Stimulated activated naive CD8-positive, alpha-beta T cell treated with anti-CD3 and anti-CD28 coated beads, Interleukin-15, amount 100 ng/mL, for 72 hours (primary cell): ENCODE data around the gene ABHD2.

Experiments used
- ATAC-seq: fragments of 150-1000 bp; cut with Tn5 transposase; 2 replicates; pipeline ENCODE4 v1.10.0; 2021; ENCODE audit warnings: mild to moderate bottlenecking, moderate library complexity
- DNase-seq, 2 donors: peaks; one replicate each; pipeline ENCODE4 v3.0.0; 2021 to 2022
- H3K27ac Mint-ChIP-seq, 2 donors: one replicate each; pipeline ENCODE4 v1.8.0; 2022; ENCODE audit warnings: mild to moderate bottlenecking in 2 of 2, mixed read lengths in 2 of 2, moderate library complexity in 2 of 2
- H3K27me3 Mint-ChIP-seq: one replicate; pipeline ENCODE4 v1.8.0; 2022; ENCODE audit warnings: mixed read lengths
- H3K4me1 Mint-ChIP-seq: one replicate; pipeline ENCODE4 v1.8.0; 2022; ENCODE audit warnings: mild to moderate bottlenecking, mixed read lengths
- H3K4me3 Mint-ChIP-seq, 2 donors: one replicate each; pipeline ENCODE4 v1.8.0; 2022; ENCODE audit warnings: mild to moderate bottlenecking in 2 of 2, mixed read lengths in 2 of 2, moderate library complexity in 1 of 2
- H3K9me3 Mint-ChIP-seq, 2 donors: one replicate each; pipeline ENCODE4 v1.8.0; 2022; ENCODE audit warnings: mixed read lengths in 2 of 2

The ABHD2 gene

DNA sequence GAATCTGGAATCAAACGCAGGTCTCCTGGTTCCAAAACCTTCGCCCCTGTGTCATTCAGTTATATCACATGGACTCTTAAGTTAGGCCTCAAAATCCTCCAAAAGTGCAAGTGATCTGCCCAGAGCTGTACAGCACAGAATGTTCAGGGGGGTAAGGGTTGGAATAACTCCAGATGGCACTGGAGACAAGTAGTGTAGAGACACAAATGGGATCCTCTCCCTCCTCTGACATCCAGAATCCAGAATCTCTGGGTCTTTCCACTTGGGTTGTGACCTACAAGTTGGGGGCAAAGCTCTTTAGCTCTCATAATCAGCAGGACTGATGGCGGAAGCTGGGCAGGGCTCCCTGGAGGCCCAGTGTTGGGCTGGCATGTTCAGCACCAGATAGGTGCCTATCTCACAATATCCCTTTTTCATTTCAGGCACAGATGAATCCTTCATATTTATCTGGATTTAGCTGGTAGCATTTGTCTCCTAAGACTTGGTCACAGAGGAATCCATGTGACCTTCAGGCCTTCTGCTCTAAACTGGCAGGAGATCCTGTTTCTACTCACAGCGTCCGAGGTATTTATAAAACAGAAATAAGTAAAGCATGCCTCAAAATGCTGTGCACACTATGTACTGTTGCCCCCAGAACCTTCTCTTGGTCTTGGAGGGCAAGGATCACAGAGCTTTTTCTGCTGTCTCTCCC is 15.4 kb downstream of the ABHD2 start:
- no peak for ATAC-seq
- Mint-ChIP-seq H3K27me3 (no peaks in the 10 kb centered on the region), H3K4me3 (no peak overlapping the region), H3K27ac (no peak overlapping the region), H3K4me1 (peaks cover 37% of the 10 kb centered on the region), H3K9me3 (no peaks in the 10 kb centered on the region)
- no peak for DNase-seq

DNA sequence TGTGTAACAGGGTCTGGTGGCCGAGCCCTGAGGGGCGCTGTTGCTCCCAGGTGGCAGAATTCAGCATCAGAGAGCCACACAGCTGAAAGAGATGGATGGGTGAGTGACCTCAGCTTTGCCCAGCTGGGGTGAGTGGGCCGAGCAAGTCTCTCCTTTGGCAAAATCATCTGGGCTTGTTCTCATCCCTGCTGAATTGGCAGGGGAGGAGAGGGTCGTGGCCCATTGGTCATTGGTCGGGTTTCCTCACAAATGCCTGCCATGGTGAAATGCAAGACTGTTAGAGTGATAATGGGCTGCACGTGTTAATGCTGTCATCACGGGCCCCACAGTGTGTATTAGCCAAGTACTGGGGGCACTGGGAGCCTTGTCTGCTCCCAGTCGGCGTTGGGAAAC is 15.9 kb downstream of the ABHD2 start:
- no peak overlapping the region for H3K4me3 Mint-ChIP-seq
- no peak for ATAC-seq
- no peak overlapping the region for H3K27ac Mint-ChIP-seq
- no peaks in the 10 kb centered on the region for H3K27me3 Mint-ChIP-seq
- no peaks in the 10 kb centered on the region for H3K9me3 Mint-ChIP-seq
- peaks cover 37% of the 10 kb centered on the region for H3K4me1 Mint-ChIP-seq
- no peak for DNase-seq

DNA sequence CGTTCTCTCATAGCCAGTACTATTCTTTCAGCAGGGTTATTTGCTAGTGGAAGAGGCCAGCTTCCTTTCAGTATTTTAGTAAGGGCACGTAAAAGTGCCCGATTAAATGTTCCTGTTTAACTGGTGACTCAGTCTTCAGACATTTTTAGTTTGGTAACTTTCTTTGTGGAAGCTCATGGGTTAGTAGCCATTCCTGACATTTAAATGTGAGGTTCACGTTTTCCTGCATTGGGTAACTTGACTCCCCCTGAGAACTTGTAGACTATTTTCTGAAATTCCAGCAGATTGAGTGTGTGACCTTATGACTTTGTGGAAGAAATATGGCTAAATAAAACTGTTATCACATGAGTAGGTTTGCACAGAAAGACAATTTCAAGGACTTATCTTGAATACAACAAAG is 16.9 kb downstream of the ABHD2 start:
- ATAC-seq = no peak
- no peaks in the 10 kb centered on the region for H3K27me3 Mint-ChIP-seq
- no peak overlapping the region for H3K27ac Mint-ChIP-seq

DNA sequence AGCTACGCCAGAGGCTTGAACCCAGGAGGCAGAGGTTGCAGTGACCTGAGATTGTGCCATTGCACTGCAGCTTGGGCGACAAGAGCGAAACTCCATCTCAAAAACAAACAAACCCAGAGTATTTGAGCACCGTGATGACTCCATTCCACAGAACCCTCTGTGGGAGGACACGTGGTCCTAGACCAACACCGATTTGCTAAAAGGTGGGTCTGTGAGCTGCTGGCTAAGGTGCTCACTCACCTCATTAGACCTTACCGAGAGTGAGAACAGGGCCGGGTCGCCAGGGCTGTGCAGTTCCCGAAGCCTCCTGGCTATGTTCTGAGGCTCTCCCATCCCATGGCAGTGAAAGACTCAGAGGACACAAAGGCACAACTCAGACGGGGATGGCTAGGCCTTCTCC is 17.9 kb downstream of the ABHD2 start:
- H3K27ac Mint-ChIP-seq = no peak overlapping the region

More for the DNA sequence above, 16.9 kb downstream of the ABHD2 start:
- DNase-seq = no peak
- Mint-ChIP-seq H3K4me1 (peaks cover 33% of the 10 kb centered on the region), H3K9me3 (no peaks in the 10 kb centered on the region), H3K4me3 (no peak overlapping the region)

DNA sequence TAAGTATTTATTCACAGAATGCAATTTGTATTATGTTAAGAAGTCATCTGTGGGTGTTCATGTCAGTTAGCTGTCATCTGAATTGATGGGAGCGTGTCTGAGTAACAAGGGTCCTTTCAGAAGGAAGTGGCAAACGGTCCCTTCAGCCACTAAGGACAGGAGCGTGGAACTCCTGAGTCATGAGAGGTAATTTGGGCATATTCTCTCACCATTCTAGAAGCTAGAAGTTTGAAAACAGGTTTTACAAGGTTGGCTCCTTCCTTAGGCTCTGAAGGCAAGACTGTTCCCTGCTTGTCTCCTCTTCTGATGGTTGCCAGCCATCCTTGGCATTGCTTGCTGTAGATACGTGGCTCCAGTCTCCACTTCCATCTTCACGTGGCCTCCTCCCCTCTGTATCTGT is 19.7 kb downstream of the ABHD2 start:
- H3K27me3 Mint-ChIP-seq = no peaks in the 10 kb centered on the region

More for the DNA sequence above, 17.9 kb downstream of the ABHD2 start:
- H3K9me3 Mint-ChIP-seq = no peaks in the 10 kb centered on the region
- no peak for DNase-seq
- no peak for ATAC-seq
- H3K4me3 Mint-ChIP-seq = no peak overlapping the region
- no peaks in the 10 kb centered on the region for H3K27me3 Mint-ChIP-seq
- peaks cover 23% of the 10 kb centered on the region for H3K4me1 Mint-ChIP-seq

DNA sequence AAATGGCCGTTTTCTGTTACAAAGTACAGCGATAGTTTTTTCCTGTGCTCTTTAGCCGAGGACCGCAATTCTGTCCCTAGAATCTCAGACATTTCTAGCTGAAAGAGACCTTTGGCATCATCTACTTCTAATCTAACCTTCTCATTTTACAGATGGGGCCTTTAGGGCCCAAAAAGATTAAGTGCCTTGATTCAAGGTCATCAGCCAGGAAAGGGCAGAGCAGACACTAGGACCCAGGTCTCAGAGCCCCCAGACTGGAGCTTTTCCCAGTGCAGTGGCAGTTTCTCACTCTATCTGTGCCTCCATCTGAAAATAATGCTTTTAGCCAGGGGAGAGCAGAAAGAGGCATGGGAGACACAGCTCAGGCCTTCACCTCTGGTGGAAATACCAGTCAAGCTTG is 20.6 kb downstream of the ABHD2 start:
- no peak overlapping the region for H3K27ac Mint-ChIP-seq
- H3K4me3 Mint-ChIP-seq = no peak overlapping the region
- H3K4me1 Mint-ChIP-seq = peaks cover 23% of the 10 kb centered on the region
- ATAC-seq = no peak
- H3K27me3 Mint-ChIP-seq = no peaks in the 10 kb centered on the region
- DNase-seq = no peak
- H3K9me3 Mint-ChIP-seq = no peaks in the 10 kb centered on the region

More for the DNA sequence above, 19.7 kb downstream of the ABHD2 start:
- no peak overlapping the region for H3K27ac Mint-ChIP-seq
- H3K4me1 Mint-ChIP-seq = peaks cover 20% of the 10 kb centered on the region
- H3K4me3 Mint-ChIP-seq = no peak overlapping the region
- DNase-seq (no peak), ATAC-seq (no peak)
- no peaks in the 10 kb centered on the region for H3K9me3 Mint-ChIP-seq

DNA sequence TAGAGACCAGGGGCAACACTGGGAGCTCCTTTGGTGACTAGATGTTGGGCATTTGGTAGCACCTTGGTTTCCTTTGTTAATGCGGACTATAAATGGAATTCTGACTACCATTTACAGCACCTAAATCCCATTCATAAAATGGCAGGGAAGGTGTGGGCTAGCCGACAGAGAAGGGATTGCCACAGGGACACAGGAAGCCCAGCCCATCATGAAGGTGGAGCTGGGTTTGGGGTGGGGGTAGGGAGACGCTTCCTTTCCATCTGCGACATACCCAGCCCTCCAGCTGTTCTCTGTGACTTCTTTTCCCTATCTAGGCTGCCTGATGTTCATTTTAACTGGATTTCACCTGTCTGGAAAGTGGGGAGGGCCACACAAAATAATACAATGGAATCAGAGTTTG is 21.0 kb downstream of the ABHD2 start:
- Mint-ChIP-seq H3K4me1 (peaks cover 19% of the 10 kb centered on the region), H3K27ac (no peak overlapping the region), H3K9me3 (no peaks in the 10 kb centered on the region), H3K4me3 (no peak overlapping the region), H3K27me3 (no peaks in the 10 kb centered on the region)
- no peak for DNase-seq
- no peak for ATAC-seq

DNA sequence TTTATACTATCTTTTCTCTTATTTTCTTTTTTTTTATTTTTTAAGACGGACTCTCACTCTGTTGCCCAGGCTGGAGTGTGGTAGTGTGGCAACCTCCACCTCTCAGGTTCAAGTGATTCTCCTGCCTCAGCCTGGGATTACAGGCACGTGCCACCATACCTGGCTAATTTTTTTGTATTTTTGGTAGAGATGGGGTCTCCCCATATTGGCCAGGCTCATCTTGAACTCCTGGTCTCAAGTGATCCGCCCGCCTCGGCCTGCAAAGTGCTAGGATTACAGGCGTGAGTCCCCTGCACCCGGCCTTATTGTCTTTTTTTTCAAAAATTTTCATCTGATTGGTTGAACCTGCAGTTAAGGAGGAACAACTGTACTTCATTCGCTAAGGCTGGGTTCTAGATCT is 21.8 kb downstream of the ABHD2 start:
- no peaks in the 10 kb centered on the region for H3K9me3 Mint-ChIP-seq
- H3K27ac Mint-ChIP-seq = no peak overlapping the region
- DNase-seq = no peak
- no peaks in the 10 kb centered on the region for H3K27me3 Mint-ChIP-seq
- peaks cover 19% of the 10 kb centered on the region for H3K4me1 Mint-ChIP-seq
- H3K4me3 Mint-ChIP-seq = no peak overlapping the region
- ATAC-seq = no peak

DNA sequence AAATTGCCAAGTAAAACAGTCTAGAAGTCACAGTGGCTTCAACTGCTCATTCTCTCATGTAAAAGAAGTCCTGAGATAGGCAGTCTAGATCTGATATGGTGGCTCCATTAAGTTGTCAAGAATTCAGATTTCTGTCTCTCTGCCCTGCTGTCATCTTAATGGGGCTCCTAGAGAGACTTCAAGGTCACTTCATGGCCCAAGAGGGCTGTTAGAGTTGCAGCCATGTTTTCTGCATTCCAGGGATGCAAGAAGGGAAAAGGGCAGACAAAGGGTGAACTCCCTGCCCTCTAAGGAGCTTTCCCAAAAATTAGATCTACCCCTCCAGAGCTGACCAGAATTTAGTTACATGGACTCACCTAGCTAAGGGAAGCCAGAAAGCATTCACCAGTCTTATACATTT is 23.1 kb downstream of the ABHD2 start:
- Mint-ChIP-seq H3K9me3 (no peaks in the 10 kb centered on the region), H3K4me1 (peaks cover 19% of the 10 kb centered on the region), H3K27me3 (no peaks in the 10 kb centered on the region), H3K4me3 (no peak overlapping the region), H3K27ac (no peak overlapping the region)
- no peak for DNase-seq
- no peak for ATAC-seq

- Mint-ChIP-seq H3K27ac (no peak overlapping the region), H3K4me1 (peaks cover 18% of the 10 kb centered on the region), H3K9me3 (no peaks in the 10 kb centered on the region), H3K27me3 (no peaks in the 10 kb centered on the region), H3K4me3 (no peak overlapping the region)
- no peak for DNase-seq
- no peak for ATAC-seq
These were observed 23.7 kb downstream of the ABHD2 start for GRCh38 chr15:89111961-89112340.

GRCh38 chr15:89112341-89112971 is 24.2 kb downstream of the ABHD2 start:
- Mint-ChIP-seq H3K4me1 (peaks cover 13% of the 10 kb centered on the region), H3K9me3 (no peaks in the 10 kb centered on the region), H3K27ac (peak overlapping the region; percentile 47 to 76), H3K4me3 (no peak overlapping the region), H3K27me3 (no peaks in the 10 kb centered on the region)
- peak in 1 of 2 donors; percentile 30 for DNase-seq
- ATAC-seq = peak; percentile 86

DNA sequence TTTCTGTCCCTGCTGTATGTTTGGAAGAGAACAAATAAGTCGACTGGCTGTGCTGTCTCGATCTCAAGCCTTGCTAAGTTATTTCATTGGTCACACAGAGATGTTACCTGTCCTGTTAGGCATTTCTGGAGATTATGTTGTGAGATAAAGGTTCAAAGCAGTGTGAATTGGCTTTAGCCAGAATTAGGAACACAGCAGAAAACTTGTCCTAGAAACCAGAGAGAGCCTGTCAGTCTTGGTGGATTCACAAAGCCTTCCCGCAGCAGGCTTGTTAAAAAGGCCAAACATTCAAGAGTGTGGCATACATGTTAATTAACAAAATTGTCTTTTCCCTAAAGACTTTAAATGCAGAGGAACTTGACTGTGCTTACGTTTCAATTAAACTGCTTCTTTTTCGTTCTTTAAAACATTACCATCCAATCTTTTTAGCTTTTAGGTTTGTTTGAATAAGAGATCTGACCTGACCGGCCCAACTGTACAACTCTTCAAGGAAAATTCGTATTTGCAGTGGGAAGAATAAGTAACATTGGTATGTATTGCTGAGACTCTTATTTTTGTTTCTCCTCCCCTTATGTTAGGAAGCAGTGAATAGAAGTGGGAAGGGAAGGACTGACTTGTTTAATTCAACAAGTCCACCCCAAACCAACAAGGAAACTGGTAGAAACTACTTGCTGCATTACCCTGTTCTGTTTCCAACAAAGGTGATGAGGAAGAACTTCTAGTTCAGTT is 25.2 kb downstream of the ABHD2 start:
- Mint-ChIP-seq H3K27ac (peak overlapping the region in 1 of 2 donors; percentile 8), H3K9me3 (no peaks in the 10 kb centered on the region), H3K27me3 (no peaks in the 10 kb centered on the region), H3K4me3 (no peak overlapping the region), H3K4me1 (peaks cover 12% of the 10 kb centered on the region)
- ATAC-seq (no peak), DNase-seq (no peak)

GRCh38 chr15:89114990-89115389 is 26.7 kb downstream of the ABHD2 start:
- Mint-ChIP-seq H3K27ac (no peak overlapping the region), H3K9me3 (no peaks in the 10 kb centered on the region)

GRCh38 chr15:89115547-89115946 is 27.3 kb downstream of the ABHD2 start:
- ATAC-seq = no peak
- Mint-ChIP-seq H3K27me3 (no peaks in the 10 kb centered on the region), H3K27ac (no peak overlapping the region), H3K4me3 (no peak overlapping the region), H3K9me3 (no peaks in the 10 kb centered on the region), H3K4me1 (peaks cover 12% of the 10 kb centered on the region)
- DNase-seq = no peak

More at GRCh38 chr15:89114990-89115389, 26.7 kb downstream of the ABHD2 start:
- Mint-ChIP-seq H3K27me3 (no peaks in the 10 kb centered on the region), H3K4me3 (no peak overlapping the region), H3K4me1 (peaks cover 12% of the 10 kb centered on the region)
- ATAC-seq (no peak), DNase-seq (no peak)

GRCh38 chr15:89116404-89116803 is 28.1 kb downstream of the ABHD2 start:
- no peak overlapping the region for H3K27ac Mint-ChIP-seq
- H3K4me3 Mint-ChIP-seq = no peak overlapping the region
- DNase-seq (no peak), ATAC-seq (no peak)
- H3K4me1 Mint-ChIP-seq = peaks cover 12% of the 10 kb centered on the region
- H3K27me3 Mint-ChIP-seq = no peaks in the 10 kb centered on the region
- H3K9me3 Mint-ChIP-seq = no peaks in the 10 kb centered on the region

GRCh38 chr15:89117790-89118189 is 29.5 kb downstream of the ABHD2 start:
- Mint-ChIP-seq H3K4me3 (no peak overlapping the region), H3K27me3 (no peaks in the 10 kb centered on the region), H3K27ac (no peak overlapping the region), H3K4me1 (peaks cover 6% of the 10 kb centered on the region), H3K9me3 (no peaks in the 10 kb centered on the region)
- DNase-seq (no peak), ATAC-seq (no peak)
